Measurements from ENCODE around the gene CD200R1L. TPM values are rescaled to one million over a fixed set of nuclear protein-coding genes. Genes with fewer than 3 reads are reported as not detected.

The CD200R1L gene
- total and polyA plus RNA-seq, 2 of the 13 experiments (the other 11 are each of a cell fraction or from before 2014, with no cell fraction given) = not detected

DNA sequence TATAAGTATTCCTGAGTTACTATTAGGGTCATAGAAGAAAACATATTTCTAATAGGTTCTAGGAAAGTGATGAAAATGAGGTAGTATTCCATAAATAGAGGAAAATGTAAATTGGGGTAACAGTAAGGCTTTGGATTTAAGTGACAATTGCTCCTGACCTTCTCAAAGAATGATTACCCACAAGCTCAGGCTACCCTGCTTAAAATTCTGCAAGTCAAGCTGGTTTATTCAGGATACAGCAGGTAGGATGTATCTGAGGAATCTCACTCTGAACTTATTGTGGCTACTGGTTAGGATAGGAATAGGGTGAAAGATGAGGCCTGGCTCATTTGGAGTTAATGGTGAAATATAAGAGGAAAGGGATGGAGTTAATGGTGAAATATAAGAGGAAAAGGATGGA lies 67.7 kb downstream of the CD200R1L start (continued):
- TF ChIP-seq ZNF382 (CRISPR knock-in tag; IDR thresholded peaks at IDR 0.05; ENCODE audit: borderline replicate concordance) (no peak), TAF15 (IDR thresholded peaks at IDR 0.05; ENCODE audit: low read depth, low read length, poor library complexity, severe bottlenecking) (no peak), TGIF2 (CRISPR knock-in tag; IDR thresholded peaks at IDR 0.05) (no peak), THYN1 (CRISPR knock-in tag; IDR thresholded peaks at IDR 0.05; ENCODE audit: borderline replicate concordance, low read depth) (no peak)
- TF ChIP-seq, protein P1, sequence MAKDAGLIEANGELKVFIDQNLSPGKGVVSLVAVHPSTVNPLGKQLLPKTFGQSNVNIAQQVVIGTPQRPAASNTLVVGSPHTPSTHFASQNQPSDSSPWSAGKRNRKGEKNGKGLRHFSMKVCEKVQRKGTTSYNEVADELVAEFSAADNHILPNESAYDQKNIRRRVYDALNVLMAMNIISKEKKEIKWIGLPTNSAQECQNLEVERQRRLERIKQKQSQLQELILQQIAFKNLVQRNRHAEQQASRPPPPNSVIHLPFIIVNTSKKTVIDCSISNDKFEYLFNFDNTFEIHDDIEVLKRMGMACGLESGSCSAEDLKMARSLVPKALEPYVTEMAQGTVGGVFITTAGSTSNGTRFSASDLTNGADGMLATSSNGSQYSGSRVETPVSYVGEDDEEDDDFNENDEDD (CRISPR knock-in tag; IDR thresholded peaks at IDR 0.05; ENCODE audit: borderline replicate concordance) = no peak
- TF ChIP-seq, protein P2, sequence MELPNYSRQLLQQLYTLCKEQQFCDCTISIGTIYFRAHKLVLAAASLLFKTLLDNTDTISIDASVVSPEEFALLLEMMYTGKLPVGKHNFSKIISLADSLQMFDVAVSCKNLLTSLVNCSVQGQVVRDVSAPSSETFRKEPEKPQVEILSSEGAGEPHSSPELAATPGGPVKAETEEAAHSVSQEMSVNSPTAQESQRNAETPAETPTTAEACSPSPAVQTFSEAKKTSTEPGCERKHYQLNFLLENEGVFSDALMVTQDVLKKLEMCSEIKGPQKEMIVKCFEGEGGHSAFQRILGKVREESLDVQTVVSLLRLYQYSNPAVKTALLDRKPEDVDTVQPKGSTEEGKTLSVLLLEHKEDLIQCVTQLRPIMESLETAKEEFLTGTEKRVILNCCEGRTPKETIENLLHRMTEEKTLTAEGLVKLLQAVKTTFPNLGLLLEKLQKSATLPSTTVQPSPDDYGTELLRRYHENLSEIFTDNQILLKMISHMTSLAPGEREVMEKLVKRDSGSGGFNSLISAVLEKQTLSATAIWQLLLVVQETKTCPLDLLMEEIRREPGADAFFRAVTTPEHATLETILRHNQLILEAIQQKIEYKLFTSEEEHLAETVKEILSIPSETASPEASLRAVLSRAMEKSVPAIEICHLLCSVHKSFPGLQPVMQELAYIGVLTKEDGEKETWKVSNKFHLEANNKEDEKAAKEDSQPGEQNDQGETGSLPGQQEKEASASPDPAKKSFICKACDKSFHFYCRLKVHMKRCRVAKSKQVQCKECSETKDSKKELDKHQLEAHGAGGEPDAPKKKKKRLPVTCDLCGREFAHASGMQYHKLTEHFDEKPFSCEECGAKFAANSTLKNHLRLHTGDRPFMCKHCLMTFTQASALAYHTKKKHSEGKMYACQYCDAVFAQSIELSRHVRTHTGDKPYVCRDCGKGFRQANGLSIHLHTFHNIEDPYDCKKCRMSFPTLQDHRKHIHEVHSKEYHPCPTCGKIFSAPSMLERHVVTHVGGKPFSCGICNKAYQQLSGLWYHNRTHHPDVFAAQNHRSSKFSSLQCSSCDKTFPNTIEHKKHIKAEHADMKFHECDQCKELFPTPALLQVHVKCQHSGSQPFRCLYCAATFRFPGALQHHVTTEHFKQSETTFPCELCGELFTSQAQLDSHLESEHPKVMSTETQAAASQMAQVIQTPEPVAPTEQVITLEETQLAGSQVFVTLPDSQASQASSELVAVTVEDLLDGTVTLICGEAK (IDR thresholded peaks at IDR 0.05) = no peak
- TF ChIP-seq, protein P2 (CRISPR knock-in tag; IDR thresholded peaks at IDR 0.05) = no peak
- TF ChIP-seq, protein P3, sequence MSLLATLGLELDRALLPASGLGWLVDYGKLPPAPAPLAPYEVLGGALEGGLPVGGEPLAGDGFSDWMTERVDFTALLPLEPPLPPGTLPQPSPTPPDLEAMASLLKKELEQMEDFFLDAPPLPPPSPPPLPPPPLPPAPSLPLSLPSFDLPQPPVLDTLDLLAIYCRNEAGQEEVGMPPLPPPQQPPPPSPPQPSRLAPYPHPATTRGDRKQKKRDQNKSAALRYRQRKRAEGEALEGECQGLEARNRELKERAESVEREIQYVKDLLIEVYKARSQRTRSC (CRISPR knock-in tag; IDR thresholded peaks at IDR 0.05; ENCODE audit: low read depth) = no peak
